Measurements from ENCODE around the gene LYRM9.
A peak's percentile ranks its signal among the peaks of the same experiment; 100 is the strongest.
"Not testable (repeated sequence)": the region's sequence is repeated elsewhere in the genome, so short reads cannot be mapped to it uniquely, and the experiment has no call there.

Gene LYRM9

GRCh38 chr17:27892866-27893769 is at the start of gene LYRM9:
Gene LYRM9 (minus strand): TSS chr17:27893365. CDS start chr17:27882694, 10,671 bp downstream.
- peak; percentile 93 for DNase-seq

GRCh38 chr17:27940503-27941428 is 47.6 kb upstream of the LYRM9 start:
- DNase-seq: no peak

DNA sequence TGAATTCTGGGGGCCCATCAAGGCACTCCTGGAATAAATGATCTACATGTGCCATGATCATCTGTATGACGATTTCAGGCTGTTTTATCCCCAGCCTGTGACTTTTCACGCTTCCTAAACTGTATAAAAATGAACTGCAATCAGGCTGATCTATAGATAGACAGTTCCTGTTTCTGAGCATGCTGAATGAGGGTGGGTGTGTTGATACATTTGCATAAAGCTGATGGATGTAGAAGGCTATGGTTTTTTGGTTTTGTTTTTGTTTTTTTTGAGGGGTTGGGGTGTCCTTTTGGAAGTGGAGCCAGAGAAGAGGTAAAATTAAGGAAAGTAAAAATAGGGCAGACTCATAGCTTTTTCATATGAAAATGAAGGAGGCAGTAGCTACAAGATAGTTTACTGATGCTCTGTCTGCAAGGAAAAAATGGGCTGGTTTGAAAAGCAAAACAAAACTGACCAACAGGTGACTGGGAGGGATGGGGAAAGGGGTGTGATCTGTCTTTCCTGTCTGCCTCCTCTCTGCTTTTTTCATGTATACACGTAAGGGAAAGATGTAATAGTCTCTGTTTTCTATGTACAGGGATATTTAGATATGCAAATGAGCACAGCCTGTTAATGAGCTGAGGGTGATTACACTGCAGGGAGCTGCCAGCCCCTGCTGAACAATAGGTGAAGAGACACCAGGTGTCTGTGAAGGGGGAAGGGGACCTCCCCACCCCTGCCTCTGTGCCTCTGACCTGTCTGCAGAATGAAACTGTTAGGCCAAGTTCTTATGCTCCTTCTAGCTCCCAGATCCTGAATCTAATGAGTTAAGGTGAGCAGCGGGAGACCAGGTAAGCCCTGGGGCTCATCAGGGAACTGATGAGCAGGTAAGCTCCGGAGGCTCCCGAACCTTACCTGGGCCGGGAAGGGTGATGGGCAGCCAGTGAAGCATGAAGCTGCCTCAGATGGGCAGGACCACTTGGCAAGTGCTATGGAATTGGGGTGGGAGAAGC is 46.6 kb upstream of the LYRM9 start:
- DNase-seq: no peak

- DNase-seq: no peak
These were observed 45.7 kb upstream of the LYRM9 start for GRCh38 chr17:27938864-27939263.

DNA sequence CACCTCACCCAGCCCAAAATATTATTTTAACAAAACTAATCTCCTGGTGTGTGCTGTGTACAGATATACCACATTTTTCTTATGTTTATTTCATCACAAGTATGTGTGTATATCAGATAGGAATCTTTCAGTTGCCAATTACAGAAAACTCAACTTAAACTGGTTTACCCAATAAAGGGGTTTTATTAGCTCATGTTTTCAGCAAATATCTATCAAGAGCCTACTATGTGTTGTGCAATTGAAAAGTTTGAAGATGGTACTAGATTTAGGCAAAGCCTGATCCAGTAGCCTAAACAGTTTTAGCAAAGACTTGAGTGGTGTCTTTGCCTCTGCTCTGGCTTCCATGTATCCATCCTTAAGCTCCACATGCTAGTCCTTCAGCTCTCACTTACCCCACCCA is 45.1 kb upstream of the LYRM9 start:
- DNase-seq: no peak

DNA sequence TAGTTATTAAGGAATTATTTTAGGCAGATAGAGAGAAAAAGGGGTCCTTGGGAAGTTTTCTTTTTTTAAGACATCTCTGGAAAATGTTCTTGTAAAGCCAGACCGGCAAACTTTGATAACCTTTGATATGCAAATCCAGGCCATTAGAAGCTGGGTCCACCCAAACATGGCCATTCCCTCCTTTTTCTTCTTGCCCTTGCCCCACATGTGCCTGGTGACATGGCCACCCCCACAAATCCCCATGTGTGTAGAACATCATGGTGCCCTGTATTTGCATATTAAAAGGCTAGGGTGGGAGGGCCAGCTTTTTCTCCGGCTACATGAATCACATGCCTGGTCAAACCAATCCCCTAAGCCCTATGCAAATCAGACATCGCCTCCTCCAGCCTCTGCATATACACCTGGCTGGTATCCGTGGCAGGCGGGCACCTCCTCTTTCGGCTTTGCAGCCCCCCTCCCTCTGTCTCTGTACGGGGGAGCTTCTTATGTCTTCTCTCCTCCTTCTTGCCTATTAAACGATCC is 43.9 kb upstream of the LYRM9 start:
- no peak for DNase-seq

DNA sequence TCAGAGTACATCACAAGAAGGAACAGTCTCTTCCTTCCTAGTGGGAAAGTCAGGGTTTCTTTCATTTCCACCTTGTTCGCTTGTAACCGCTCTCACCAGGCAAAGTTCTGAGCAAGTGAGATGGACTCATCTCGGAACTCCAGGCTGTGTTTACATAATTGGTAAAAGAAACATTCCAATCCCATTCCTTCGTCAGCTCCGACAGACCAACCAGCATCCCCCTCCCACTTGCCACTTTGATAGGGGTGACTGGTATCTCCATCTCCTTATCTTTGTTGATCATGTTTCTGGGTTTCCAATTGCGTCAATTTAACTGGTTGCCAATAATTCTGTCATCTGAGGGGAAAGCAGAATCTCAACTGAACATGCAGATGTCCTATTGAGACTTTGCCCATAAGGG is 36.8 kb upstream of the LYRM9 start:
- no peak for DNase-seq

GRCh38 chr17:27928587-27928986 is 35.4 kb upstream of the LYRM9 start:
- DNase-seq: no peak

DNA sequence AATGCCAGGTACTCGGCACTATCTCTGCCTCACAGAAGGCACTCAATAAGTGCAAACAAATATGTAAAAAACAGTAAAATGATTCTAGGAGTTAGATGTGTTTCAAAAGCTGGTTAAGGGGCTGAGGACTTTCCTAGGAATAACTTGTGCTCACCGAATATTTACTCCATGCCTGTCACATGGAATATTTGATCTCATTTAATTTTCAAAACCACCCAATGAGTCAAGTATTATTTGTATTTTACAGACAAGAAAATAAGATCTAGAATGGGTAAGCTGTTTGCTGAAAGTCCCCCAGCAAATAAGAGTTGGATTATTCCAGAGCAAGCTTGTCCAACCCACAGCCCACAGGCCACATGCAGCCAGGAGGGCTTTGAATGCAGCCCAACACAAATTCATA is 34.6 kb upstream of the LYRM9 start:
- DNase-seq: no peak

DNA sequence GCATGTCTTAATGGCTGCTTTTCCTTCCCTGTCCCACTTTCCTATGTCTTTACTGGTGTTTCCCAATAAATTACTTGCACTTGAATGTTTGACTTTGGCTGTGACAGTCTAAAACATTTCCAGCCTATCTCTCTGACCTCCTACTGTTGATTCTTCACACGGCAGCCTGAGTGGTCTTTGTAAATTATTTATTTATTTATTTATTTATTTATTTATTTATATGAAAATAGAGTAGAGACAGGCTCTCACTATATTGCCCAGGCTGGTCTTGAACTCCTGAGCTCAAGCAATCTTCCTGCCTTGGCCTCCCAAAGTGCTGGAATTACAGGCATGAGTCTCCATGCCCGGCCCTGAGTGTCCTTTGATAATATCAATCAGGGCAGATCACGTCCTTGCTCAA is 28.4 kb upstream of the LYRM9 start:
- DNase-seq: no peak

DNA sequence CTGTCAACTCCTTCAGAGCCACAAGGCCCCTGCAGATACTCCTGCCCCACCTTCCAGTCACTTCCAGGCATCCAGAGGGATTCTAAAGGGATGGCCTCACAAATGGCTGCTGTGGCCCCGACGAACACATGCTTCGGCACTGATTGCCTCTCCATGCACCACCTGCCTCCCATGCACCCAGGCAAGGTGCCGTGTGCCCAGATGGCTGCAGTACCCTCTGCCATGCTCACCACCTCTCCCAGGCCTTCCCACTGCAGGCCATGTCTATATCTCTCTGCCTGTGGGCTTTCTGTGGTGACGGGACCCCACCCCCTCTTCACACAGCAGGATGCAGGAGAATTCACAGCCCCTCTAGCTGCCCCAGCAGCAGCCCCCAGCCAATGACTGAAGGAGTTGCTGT is 27.9 kb upstream of the LYRM9 start:
- no peak for DNase-seq

DNA sequence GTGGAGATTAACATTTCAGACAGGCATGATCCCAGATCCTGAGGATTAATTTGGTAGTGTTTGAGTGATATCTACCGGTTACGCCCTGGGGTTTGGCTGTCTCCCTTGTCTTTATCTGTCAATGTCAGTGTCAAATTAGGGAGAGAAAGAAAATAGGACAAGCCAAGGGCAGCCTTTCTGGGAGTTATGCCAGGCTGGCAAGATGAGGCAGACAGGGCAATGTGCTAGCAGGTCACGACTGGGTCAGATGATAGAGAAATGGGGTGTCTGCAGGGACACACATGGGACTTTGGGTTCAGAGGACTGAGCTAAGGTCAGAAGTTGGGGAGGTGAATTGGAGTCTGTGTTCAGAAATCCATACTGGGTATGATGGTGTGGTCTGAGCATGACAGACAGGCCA is 27.4 kb upstream of the LYRM9 start:
- no peak for DNase-seq

- no peak for DNase-seq
These were observed 25.9 kb upstream of the LYRM9 start for GRCh38 chr17:27919079-27919478.

DNA sequence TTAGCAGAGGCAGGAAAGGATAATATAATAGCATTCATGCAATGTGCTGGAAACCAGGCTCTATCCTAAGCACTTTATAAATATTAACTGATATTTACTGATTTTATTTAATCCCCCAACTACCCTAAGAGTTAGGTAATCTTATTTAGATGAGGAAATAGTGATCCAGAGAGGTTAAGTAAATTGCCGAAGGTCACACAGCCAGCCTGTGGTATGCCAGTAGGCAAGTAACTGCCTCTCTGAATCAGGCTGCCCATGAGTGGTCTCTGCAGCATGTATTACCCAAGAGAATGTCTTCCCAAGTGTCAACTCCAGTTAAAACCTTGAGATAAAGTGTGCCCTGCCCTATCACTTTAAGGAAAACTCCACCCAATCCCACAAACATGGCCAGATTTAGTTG is 25.3 kb upstream of the LYRM9 start:
- DNase-seq: no peak

DNA sequence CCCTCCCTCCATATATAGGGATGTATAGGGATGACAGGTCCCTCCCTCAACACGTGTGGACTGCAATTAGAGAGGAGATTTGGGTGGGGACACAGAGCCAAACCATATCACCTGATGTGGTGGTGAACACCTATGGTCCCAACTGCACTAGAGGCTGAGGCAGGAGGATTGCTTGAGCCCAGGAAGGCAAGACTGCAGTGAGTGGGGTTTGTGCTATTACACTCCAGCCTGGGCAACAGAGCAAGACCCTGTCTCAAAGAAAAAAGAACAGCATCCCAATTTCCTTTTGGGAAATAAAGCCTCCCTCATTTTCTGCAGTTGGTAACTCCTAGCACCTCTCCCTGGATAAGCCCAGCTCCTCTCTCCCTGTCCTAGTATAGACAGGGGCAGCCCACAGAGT is 23.8 kb upstream of the LYRM9 start:
- no peak for DNase-seq

DNA sequence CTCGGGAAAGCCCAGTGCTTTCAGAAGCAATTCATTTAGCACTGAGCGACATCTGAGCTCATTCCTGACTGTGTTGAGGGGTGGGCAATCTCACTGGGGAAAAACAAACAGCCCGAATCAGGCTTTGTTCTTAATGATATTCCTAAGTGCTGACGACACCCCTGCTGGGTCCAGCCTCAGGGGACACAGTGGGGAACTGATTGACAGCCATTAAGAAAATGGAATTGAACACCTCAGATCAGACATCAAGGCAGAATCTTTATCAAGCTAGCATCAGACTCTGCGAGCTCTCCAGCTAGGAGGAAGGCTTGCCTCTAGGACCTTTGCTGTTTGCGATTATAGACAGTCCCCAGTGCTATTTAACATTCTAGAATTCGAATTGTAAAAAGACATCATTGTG is 22.5 kb upstream of the LYRM9 start:
- no peak for DNase-seq

GRCh38 chr17:27914382-27914781 is 21.2 kb upstream of the LYRM9 start:
- DNase-seq: no peak

- DNase-seq: no peak
These were observed 19.8 kb upstream of the LYRM9 start for GRCh38 chr17:27912964-27913363.

- DNase-seq: not testable (repeated sequence)
These were observed 19.1 kb upstream of the LYRM9 start for GRCh38 chr17:27912299-27912698.

DNA sequence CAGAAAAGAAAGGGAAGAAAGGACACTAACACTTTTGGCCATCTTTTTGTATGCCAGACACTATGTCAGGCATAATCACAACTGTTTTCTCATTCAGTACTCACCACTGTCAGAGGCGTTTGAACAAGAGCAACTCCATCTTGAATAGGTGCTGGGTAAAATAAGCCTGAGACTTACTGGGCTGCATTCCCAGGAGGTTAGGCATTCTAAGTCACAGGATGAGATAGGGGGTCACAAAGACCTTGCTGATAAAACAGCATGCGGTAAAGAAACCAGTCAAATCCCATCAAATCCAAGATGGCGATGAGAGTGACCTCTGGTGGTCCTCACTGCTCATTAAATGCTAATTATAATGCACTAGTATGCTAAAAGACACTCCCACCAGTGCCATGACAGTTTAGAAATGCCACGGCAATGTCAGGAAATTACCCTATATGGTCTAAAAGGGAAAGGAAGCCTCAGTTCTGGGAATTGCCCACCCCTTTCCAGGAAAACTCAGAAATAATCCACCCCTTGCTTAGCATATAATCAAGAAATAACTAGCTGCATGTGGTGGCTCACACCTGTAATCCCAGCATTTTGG is 14.9 kb upstream of the LYRM9 start:
- DNase-seq: no peak

DNA sequence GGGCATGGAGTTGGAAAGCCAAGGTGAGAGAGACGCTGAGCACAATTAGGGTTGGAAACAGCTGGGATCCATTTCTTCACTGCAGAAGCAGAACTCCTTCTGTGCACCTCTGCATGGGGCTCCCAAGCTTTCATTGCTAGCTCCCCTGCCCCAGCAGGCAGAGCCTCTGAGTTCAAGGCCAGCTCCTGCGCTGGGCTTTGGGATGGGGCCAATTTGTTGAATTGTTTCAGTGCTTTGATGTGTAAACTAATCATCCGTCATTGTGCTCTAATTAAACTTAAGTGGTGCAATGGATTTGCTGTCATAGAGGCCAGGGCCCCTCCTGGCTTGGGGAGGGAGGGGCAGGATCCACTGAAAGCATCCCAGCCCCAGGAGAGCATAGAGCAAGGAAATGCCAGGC is 13.5 kb upstream of the LYRM9 start:
- DNase-seq: no peak

DNA sequence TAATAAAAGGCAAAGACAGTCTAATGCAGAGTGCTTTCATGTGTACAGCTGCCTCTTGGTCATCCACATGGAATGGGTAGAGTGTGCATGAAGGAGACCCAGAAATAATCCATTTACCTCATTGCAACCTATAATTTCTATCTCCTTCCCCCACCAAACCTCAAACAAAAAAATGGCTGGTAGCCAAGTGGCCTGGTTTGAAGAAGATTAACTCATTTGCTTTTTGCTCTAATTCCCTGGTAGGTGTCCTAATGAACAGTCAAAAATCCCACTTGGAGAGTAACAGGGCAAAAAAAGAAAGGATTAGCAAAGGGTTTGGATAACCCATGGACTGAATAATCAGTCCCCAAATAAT is 13.0 kb upstream of the LYRM9 start:
- DNase-seq: no peak

Data from left hindlimb (tissue), 1 donor.